Stimulated activated CD4-positive, alpha-beta T cell treated with anti-CD3 and anti-CD28 coated beads, Interleukin-1b, Interleukin-23, amount 100 ng/mL, for 48 hours (primary cell): ENCODE data around the gene BCL7C.
"Not testable (repeated sequence)": the region's sequence is repeated elsewhere in the genome, so short reads cannot be mapped to it uniquely, and the experiment has no call there.

Experiments
- DNase-seq: peaks from one replicate; pipeline ENCODE4 v3.0.0-alpha.2; 2020

BCL7C gene

DNA sequence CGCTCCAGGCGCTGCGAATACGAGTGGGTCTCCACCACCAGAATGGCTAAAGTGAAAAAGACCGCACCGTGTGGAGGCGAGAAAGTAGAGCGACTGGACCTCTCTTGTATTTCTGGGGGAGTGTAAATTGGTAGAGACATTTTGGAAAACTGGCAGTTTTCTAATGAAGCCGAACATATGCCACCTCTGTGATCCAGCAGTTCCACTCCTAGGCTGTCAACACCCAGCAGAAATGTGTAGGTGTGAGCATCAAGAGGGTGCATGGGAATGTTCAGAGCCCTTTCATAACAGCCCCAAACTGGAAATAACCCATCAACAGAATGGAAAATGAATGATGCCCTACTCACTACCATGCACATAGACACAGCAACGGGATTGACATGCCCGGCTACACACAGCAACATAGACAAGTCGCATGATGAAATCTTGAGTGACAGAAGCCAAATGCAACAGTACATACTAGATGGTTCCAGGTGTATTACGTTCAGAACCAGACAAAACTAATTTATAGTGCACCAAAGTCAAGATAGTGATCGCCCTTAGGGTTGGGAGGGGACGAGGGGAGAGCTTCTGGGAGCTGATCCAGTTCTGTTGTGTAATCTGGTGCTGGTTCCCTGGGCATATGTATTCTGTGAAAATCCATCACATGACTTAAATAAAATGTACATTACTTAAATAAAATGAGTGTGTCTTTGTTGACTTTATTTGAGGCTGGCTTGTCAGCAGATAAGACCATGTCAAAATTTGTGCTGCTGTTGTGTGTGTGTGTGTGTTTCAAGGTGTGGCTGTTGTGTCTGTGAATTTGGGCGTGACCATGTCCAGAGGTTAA lies 877 bp upstream of the BCL7C start:
- DNase-seq = no peak

DNA sequence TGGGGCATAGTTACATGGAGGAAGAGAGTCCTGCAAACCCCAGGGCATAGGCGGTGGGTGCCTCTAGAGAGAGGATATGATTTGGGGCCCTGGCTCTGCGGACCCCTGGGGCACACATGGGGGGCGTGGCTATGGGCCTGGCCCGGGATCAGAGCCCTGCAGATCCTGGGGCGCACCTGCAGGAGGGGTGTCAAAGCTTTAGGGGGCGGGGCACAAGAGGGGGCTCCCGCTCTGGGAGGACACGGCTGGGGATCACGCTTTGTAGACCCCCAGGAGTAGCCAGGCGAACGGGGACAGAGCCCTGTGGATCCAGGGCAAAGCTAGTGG lies 497 bp downstream of the BCL7C start:
- DNase-seq = peak; percentile 4

DNA sequence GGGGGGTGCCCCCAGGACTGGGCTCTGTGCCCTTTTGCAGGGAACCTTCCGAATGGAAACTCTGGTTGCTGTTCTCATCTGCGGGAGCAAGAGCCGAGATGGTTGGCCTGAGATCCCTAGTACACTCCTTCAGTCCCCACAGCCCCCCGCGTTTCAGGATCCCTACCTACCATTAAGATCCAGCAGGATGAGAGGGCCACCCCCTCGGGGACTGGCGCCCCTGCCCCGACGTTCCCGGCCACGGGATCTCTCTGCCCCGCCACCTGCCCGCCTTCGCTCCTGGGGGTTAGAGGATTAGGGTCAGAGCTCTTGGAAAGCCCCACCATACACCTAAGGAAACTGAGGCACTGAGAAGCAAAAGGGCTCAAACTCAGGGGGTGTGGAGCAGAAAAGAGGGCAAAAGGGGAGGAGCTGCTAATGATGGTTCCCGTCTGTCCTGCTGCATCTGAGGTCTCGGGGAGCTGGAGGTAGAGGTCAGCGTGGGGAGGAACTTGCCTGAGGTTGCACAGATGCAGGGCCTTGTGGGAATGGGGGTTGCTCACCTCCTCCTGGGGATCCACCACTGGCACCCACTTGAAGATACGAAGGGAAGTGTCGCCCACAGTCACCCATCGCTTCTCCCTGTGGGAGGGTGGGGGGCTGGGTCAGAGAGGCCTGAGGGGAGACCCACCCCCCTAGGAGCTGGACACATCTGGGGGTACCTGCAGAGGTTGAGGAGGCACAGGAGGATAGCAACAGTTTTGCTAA lies 1.0 kb downstream of the BCL7C start:
- DNase-seq = no peak

DNA sequence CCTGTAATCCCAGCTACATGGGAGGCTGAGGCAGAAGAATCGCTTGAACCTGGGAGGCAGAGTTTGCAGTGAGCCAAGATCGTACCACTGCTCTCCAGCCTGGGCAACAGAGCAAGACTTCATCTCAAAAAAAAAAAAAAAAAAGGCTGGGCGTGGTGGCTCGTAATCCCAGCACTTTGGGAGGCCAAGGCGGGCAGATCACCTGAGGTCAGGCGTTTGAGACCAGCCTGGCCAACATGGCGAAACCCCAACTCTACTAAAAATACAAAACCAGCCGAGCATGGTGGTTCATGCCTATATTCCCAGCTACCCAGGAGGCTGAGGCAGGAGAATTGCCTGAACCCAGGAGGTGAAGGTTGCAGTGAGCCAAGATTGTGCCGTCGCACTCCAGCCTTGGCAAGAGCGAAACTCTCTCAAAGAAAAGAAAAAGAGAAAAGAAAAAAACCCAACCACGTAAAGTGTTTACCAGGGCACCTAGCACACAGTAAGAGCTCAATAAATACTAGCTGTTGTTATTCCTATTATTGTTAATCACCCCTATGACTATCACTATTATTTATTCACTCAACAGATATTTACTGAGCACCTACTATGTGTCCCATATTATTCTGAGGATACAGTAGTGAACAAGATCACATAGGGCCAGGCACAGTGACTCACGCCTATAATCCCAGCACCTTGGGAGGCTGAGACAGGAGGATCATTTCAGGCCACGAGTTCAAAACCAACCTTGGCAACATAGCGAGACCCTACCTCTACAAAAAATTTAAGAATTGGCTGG lies 2.6 kb downstream of the BCL7C start:
- not testable (repeated sequence) for DNase-seq

DNA sequence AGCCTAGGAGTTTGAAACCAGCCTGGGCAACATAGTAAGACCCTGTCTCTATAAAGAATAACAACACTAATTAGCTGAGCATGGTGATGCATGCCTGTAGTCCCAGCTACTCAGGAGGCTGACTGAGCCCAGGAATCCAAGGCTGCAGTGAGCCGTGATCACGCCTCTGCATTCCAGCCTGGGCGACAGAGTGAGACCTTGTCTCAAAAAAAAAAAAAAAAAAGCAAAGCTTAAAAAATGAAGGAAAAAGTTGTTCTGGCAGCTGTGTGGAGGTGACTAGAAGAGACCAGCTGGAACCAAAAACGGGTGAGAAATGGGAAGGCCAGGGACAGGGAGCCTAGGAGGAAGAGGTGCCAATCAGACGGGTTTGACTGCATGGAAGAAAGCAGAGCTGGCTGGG lies 4.2 kb downstream of the BCL7C start:
- no peak for DNase-seq

DNA sequence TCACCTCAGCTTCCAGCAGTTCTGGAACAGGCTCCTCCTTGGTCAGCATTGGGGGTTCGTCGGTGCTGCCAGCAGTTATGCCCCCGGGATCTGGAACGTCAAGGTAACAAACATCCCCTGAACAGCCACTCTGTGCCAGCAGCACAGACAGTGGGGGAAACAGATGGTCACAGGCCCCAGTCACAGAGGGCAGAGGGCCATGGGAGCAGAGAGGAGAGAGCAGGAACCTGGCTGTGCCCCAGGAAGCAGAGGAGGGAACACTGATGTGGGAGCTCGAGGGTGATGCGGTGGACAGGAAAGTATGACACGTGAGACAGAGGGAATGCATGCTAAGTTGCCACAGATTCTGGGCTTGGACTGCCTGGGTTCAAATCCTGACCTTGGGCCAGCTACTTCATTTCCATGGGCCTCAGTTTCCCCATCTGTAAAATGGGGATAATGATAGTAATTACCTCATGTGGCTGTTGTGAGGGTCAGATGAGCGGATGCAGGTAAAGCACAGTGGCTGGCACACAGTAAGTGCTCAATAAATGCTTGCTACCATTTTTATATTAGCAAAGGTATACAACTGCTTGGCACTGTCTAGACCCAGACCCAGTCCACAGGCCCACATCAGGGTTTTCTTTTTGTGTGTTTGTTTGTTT lies 4.9 kb downstream of the BCL7C start:
- DNase-seq = no peak

DNA sequence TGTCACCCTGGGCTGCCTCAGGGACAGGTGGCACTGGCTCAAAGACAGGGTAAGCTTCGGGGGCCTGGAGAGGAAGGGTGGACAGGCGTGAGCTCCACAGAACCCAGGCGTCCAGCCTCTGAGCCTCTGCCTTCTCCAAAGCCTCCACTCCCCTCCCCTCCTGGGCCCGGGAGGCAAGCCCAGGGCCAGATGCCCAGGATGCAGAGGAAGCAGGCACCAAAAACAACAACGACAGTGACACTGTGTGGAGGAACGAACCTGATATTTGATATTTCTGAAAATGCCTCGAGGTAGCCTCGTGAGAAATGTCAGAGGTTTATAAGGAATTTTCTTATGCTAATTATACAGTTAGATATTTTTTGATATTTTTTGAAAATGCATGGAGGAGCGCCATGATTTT lies 6.0 kb downstream of the BCL7C start:
- no peak for DNase-seq

DNA sequence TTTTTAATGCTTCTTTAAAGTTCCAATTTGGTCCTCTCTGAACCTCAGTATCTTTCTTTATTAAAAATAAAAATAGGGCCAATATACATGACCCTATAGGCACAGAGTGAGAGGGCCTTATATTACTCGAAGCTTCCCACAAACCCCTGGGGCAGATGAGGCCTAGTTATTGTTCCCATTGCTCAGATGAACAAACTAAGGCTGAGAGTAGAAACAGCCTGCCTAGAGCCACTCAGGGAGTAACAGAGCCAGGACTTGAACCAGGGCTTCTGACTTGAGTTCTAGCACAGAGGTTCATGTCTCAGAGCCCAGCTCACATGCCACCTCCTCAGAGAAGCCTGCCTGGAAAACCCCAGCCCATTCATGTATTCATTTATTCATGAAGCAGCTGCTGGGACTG lies 7.7 kb downstream of the BCL7C start:
- no peak for DNase-seq

DNA sequence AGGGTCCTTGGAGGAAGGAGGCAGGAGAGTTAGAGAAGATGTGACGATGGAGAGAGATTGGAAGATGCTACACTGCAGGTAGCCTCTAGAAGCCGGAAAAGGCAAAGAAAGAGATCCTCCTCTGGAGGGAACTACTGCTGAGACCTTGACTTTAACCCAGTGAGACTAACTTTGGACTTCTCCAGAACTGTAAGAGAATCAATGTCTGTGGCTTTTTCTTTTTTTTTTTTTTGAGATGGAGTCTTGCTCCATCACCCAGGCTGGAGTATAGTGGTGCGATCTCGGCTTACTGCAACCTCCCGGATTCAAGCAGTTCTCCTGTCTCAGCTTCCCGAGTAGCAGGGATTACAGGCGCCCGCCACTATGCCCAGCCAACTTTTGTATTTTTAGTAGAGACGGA lies 8.7 kb downstream of the BCL7C start:
- DNase-seq = no peak

DNA sequence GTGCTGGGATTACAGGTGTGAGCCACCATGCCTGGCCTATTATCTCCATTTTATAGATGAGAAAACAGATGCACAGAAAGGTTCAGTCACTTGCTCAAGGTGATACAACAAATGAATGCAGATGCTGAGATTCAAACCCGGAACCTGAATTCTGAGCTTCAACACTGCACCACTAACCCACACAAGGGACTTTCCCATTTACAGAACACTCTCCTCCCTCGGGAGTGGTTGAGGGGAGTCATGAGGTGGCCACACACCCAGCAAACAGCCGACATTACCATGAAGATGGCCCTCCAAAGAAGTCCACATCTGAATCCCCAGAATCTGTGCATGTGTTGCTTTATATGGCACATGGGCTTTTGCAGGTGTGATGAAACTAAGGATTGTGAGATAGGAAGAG lies 9.1 kb downstream of the BCL7C start:
- no peak for DNase-seq

DNA sequence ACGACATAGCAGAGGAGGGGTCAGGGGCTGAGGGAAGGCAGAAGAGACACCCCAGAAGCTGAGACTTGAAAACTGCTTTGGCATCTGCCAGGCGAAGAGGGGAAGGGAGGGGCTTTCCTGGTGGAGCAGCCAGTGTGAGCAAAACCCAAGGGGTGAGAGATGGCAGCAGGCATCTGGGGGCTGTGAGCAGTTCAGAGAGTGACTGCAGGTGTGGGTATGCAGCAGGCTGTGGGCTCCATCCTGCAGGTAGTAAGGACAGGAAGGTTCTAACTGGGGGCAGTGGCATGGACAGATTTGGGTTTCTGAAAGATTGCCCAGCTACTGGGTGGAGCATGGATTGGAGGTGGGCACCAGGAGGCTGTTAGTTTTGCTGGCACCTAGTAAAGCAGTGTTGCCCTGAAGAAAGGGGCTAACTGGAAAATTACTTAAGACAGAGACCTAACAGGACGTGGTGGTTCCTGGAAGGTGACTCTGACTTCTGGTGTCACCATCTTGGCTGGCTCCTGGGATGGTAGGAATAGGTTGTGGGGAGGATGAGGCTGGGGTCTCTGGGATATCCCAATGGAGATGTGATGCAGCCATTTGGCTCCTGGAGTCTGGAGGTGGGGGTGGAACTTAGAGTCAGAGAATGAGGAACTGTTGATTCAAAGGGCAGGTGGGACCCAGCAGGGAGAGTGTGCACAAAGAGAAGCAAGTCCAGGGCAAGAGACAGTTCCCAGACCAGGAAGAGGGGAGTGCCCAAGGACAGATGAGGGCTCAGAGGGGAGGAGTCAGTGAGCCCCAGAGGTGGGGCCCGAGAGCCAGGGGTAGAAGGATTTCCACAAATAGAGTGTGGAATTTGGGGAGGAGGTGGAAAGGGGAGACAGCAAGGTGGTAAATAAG lies 11.2 kb downstream of the BCL7C start:
- no peak for DNase-seq

DNA sequence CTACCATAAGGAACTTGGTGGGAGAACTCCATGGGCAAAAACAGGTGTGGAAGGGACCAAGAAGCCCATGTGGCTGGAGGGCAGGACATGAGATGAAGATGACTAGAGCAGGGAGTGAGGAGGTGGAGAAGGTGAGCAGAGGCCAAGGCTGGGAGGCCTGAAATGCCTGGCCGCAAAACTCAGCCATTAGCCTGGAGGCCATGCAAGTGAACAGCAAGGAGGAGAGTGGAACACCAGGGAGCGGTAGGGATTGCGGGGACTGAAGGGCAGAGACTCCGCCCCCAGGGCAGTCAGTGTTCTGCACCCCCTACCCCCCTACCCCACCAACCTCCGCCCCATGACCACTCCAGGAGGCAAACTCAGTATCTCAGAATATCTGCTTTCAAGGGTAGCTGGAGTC lies 17.0 kb downstream of the BCL7C start:
- no peak for DNase-seq

DNA sequence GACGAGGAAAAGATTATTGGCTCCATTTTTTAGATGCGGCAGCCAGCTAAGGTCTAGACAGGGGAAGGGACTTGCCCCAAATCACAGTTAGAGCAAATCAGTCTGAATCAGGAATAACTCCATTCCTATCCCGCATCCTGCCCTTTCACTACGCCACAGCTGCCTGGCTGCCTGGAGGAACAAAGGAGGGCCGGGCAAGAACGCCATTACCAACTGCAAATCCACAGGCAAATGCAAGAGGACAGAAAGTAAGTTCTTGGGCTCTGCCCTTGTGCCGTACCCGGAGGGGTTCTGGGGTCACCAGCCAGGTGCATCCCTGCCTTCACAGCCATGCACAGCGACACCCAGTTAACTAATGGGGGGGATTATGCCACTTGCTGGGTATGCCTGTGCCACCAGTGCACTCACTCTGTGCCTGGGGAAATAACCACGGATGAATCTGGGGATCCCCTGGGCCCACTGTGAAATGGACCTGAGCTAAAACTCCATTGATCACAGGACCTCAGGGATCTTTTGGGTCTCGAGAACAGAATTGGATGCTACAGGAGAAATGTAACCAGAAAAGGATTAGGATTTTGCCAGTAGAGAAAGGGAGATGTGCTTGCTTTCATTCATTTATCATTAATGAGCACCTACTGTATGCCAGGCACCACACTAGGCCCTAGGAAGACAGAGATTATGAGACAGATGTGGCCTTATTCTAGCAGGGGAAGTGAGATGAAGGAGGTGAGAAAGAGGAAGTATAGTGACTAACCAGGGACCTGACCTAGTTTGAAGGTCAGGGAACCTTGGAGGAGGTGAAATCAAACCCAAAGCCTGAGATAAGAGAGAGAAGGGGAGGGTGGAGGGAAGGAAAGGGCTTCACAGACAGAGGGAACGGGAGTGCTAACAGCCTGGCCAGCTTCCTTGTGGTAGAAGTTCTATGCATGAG lies 17.7 kb downstream of the BCL7C start:
- DNase-seq = peak; percentile 6

DNA sequence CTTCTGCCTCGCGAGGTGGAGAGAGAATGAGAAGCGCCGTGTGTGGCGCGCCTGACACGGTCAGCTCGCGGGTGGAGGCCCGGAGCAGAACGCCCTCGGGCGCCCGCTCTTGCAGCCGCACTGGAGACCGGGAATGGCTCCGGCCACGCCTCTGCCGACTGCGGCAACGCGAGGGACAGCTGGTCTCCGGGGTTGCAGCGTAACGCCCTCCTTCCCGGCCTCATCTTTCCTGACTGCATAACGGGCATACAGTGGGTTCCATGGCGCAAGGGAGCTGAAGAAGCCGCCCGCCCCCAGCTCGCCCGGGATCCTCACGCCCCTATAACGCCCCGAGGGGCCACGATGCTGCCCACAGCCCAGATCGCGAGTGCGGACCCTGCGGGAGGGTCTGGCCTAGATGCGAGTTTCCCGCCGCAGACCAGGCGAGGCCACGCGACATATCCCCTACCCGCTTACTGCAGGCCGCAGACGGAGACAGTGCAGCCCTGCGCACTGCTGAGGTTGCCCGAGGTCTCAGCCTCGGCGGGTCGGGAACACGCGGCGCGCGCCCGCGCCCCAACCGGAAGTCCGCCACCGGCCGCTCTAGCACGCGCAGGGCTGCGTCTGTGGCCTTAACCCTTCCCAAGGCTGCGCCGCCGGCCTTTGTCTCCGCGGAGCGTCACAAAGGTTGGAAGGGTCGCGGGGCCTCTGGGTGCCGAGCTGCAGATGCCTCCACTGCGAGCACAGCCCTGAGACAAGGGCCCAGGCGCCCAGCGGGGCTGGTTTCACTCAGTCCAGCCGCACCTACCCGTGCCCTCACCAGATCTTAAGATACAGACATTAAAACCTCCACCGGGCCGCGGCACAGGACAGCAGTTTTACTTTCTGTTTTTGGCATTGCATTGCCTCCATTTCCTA lies 18.8 kb downstream of the BCL7C start:
- DNase-seq = peak; percentile 89

DNA sequence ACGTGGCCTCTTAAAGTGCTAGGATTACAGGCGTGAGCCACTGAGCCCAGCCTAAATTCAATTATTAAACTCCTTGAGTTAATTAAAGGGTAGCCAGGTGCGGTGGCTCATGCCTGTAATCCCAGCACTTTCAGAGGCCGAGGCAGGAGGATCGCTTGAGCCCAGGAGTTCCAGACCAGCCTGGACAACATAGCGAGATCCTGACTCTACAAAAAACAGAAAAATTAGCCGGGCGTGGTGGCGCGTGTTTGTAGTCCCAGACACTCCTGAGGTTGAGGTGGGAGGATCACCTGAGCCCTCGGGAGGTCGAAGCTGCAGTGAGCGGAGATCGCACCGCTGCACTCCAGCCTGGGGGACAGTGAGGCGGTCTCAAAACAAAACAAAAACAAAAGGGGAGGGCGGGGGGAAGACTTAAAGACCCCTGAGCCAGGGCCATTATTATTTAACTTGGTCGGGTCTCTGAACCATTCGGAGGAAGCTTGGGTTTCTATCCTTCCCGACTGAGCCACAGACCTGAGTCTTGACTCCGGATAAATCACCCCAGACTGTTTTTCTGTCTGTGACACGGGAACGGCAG lies 19.5 kb downstream of the BCL7C start:
- no peak for DNase-seq

DNA sequence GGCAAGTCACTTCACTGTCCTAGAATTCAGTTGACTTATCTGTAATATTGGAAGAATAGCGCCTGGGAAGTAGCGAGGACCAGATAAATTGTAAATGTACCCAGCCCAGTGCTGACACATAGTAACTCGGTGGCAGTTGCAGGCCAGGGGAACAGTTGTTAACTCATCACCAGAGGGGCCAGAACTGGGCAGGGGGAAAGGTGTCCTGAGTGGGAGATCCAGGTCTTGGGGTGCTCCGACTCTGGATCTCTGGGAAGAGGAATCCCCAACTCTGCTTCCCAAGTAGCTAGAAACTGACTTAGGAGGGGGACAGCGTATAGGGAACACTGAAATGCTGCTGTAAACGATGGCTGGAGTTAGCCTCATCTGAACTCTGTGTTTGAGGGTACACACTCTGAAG lies 23.0 kb downstream of the BCL7C start:
- no peak for DNase-seq

DNA sequence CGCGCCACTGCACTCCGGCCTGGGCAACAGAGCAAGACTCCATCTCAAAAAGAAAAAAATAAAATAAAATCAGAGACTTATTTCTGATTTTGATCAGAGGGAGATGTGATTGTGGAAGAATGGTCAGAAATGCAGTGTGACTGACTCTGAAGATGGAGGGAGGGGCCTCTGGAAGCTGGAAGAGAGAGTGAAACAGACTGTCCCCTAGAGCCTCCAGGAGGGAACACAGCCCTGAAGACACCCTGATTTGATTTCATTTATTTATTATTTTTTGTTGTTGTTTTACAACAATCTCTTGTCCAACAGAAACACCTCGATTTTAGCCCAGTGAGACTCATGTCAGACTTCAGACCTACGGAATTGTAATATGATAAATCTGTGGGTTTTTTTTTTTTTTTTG lies 26.1 kb downstream of the BCL7C start:
- DNase-seq = no peak

DNA sequence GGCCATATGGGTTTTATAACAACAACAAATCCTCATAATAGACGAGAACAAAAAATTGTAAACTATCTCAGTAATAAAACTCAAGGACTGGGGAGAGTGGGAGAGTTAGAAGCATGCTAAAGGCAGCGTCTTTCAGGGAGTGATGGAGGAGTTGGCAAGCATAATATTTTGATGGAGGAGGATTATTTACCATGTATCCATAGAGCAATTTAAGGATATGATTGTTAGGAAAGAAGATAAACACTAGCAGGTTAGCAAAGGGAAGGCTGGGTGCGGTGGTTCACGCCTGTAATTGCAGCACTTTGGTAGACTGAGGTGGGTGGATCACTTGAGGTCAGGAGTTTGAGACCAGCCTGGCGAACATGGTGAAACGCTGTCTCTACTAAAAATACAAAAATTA lies 27.8 kb downstream of the BCL7C start:
- DNase-seq = no peak

DNA sequence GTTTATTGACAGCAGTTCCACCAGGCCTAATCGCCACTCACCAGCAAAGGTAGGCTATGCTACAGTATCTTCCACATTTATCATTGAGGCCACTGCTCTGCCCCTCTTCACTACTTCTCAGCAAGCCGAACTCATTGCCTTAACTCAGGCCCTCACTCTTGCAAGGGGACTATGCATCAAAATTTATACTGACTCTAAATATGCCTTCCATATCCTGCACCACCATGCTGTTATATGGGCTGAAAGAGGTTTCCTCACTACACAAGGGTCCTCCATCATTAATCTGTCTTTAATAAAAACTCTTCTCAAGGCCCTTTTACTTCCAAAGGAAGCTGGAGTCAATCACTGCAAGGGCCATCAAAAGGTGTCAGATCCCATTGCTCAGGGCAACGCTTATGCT lies 30.7 kb downstream of the BCL7C start:
- not testable (repeated sequence) for DNase-seq

DNA sequence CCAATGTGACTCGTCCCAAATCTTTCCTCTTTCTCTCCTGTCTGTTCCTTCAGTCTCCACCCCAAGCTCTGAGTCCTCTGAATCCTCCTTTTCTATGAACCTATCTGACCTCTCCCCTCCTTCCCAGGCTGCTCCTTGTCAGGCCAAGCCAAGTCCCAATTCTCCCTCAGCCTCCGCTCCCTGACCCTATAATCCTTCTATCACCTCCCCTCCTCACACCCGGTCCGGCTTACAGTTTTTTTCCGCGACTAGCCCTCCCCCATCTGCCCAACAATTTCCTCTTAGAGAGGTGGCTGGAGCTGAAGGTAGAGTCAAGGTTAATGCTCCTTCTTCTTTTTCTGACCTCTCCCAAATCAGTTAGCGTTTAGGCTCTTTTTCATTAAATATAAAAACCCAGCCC lies 33.1 kb downstream of the BCL7C start:
- DNase-seq = not testable (repeated sequence)
